ENCODE data around the gene MDFI. TPM values are rescaled to one million over a fixed set of nuclear protein-coding genes. Genes with fewer than 3 reads are reported as not detected.
A peak's percentile ranks its signal among the peaks of the same experiment; 100 is the strongest.

The MDFI gene
- total and polyA plus RNA-seq, 5 donors: 4.9 to 11.9 (median 9.6) TPM

- WGBS: 94% methylated on average over 25 of the region's 25 CpGs
- no peak for DNase-seq
- intact Hi-C loops (cut with DNase I): no loop called here
These were observed 52.5 kb downstream of the MDFI start for GRCh38 chr6:41690541-41691330.

GRCh38 chr6:41691426-41692079 is 53.3 kb downstream of the MDFI start:
- Histone ChIP-seq H3K4me3 (ENCODE audit: low read length) (no peak overlapping the region), H3K27ac (ENCODE audit: low read length) (no peak overlapping the region), H3K4me1 (ENCODE audit: control insufficient read depth, insufficient read depth, low read length) (peaks cover 3% of the 10 kb centered on the region), H3K9me3 (ENCODE audit: control insufficient read depth, low read length) (no peaks in the 10 kb centered on the region), H3K27me3 (ENCODE audit: control insufficient read depth, insufficient read depth) (no peaks in the 10 kb centered on the region)
- ATAC-seq: no peak
- 85% methylated on average over 8 of the region's 8 CpGs for WGBS
- intact Hi-C loops (cut with DNase I): no loop called here
- DNase-seq: peak in 1 of 3 donors; percentile 7

More at GRCh38 chr6:41690541-41691330, 52.5 kb downstream of the MDFI start:
- no peak for ATAC-seq
- Histone ChIP-seq H3K27ac (ENCODE audit: low read length) (no peak overlapping the region), H3K4me1 (ENCODE audit: control insufficient read depth, insufficient read depth, low read length) (peaks cover 3% of the 10 kb centered on the region), H3K4me3 (ENCODE audit: low read length) (no peak overlapping the region), H3K27me3 (ENCODE audit: control insufficient read depth, insufficient read depth) (no peaks in the 10 kb centered on the region), H3K9me3 (ENCODE audit: control insufficient read depth, low read length) (no peaks in the 10 kb centered on the region)

GRCh38 chr6:41692080-41692675 is 53.9 kb downstream of the MDFI start:
- Histone ChIP-seq H3K4me3 (ENCODE audit: low read length) (no peak overlapping the region), H3K4me1 (ENCODE audit: control insufficient read depth, insufficient read depth, low read length) (peaks cover 3% of the 10 kb centered on the region), H3K9me3 (ENCODE audit: control insufficient read depth, low read length) (no peaks in the 10 kb centered on the region), H3K27ac (ENCODE audit: low read length) (no peak overlapping the region), H3K27me3 (ENCODE audit: control insufficient read depth, insufficient read depth) (no peaks in the 10 kb centered on the region)
- DNase-seq: no peak
- ATAC-seq: no peak
- intact Hi-C loops (cut with DNase I): no loop called here

- DNase-seq (no peak), ATAC-seq (no peak)
- H3K27me3 ChIP-seq (ENCODE audit: control insufficient read depth, insufficient read depth): no peaks in the 10 kb centered on the region
- 94% methylated on average over 2 of the region's 2 CpGs for WGBS
- H3K27ac ChIP-seq (ENCODE audit: low read length): no peak overlapping the region
- peaks cover 3% of the 10 kb centered on the region for H3K4me1 ChIP-seq (ENCODE audit: control insufficient read depth, insufficient read depth, low read length)
- intact Hi-C loops (cut with DNase I): no loop called here
- H3K4me3 ChIP-seq (ENCODE audit: low read length): no peak overlapping the region
- no peaks in the 10 kb centered on the region for H3K9me3 ChIP-seq (ENCODE audit: control insufficient read depth, low read length)
These were observed 54.5 kb downstream of the MDFI start for GRCh38 chr6:41692730-41693129.

GRCh38 chr6:41693281-41694240 is 55.3 kb downstream of the MDFI start:
- Histone ChIP-seq H3K27ac (ENCODE audit: low read length) (no peak overlapping the region), H3K4me3 (ENCODE audit: low read length) (no peak overlapping the region), H3K27me3 (ENCODE audit: control insufficient read depth, insufficient read depth) (no peaks in the 10 kb centered on the region), H3K9me3 (ENCODE audit: control insufficient read depth, low read length) (no peaks in the 10 kb centered on the region), H3K4me1 (ENCODE audit: control insufficient read depth, insufficient read depth, low read length) (peaks cover 3% of the 10 kb centered on the region)
- 67% methylated on average over 10 of the region's 10 CpGs for WGBS
- DNase-seq: no peak
- ATAC-seq: peak; percentile 10 to 31
- intact Hi-C loops (cut with DNase I): no loop called here

- Histone ChIP-seq H3K9me3 (ENCODE audit: control insufficient read depth, low read length) (no peaks in the 10 kb centered on the region), H3K4me3 (ENCODE audit: low read length) (no peak overlapping the region), H3K27me3 (ENCODE audit: control insufficient read depth, insufficient read depth) (no peaks in the 10 kb centered on the region), H3K4me1 (ENCODE audit: control insufficient read depth, insufficient read depth, low read length) (peaks cover 6% of the 10 kb centered on the region), H3K27ac (ENCODE audit: low read length) (no peak overlapping the region)
- WGBS: 85% methylated on average over 6 of the region's 6 CpGs
- no peak for ATAC-seq
- intact Hi-C loops (cut with DNase I): no loop called here
- no peak for DNase-seq
These were observed 56.7 kb downstream of the MDFI start for GRCh38 chr6:41694815-41695526.

- ATAC-seq (no peak), DNase-seq (no peak)
- Histone ChIP-seq H3K9me3 (ENCODE audit: control insufficient read depth, low read length) (no peaks in the 10 kb centered on the region), H3K27me3 (ENCODE audit: control insufficient read depth, insufficient read depth) (no peaks in the 10 kb centered on the region), H3K4me1 (ENCODE audit: control insufficient read depth, insufficient read depth, low read length) (peaks cover 8% of the 10 kb centered on the region), H3K27ac (ENCODE audit: low read length) (no peak overlapping the region), H3K4me3 (ENCODE audit: low read length) (no peak overlapping the region)
- intact Hi-C loops (cut with DNase I): no loop called here
- 90% methylated on average over 6 of the region's 6 CpGs for WGBS
These were observed 57.6 kb downstream of the MDFI start for GRCh38 chr6:41695825-41696224.

GRCh38 chr6:41696788-41697187 is 58.5 kb downstream of the MDFI start:
- intact Hi-C loops (cut with DNase I): no loop called here

GRCh38 chr6:41697861-41698781 is 59.9 kb downstream of the MDFI start:
- intact Hi-C loops (cut with DNase I): no loop called here
- ATAC-seq: peak in 1 of 2 donors; percentile 17
- 48% methylated on average over 15 of the region's 15 CpGs for WGBS

More at GRCh38 chr6:41696788-41697187, 58.5 kb downstream of the MDFI start:
- H3K27me3 ChIP-seq (ENCODE audit: control insufficient read depth, insufficient read depth): no peaks in the 10 kb centered on the region
- no peak overlapping the region for H3K27ac ChIP-seq (ENCODE audit: low read length)
- H3K4me1 ChIP-seq (ENCODE audit: control insufficient read depth, insufficient read depth, low read length): peaks cover 11% of the 10 kb centered on the region
- WGBS: 97% methylated on average over 6 of the region's 6 CpGs
- no peak overlapping the region for H3K4me3 ChIP-seq (ENCODE audit: low read length)
- ATAC-seq (no peak), DNase-seq (no peak)
- no peaks in the 10 kb centered on the region for H3K9me3 ChIP-seq (ENCODE audit: control insufficient read depth, low read length)

More at GRCh38 chr6:41697861-41698781, 59.9 kb downstream of the MDFI start:
- H3K4me3 ChIP-seq (ENCODE audit: low read length): no peak overlapping the region
- no peaks in the 10 kb centered on the region for H3K27me3 ChIP-seq (ENCODE audit: control insufficient read depth, insufficient read depth)
- no peaks in the 10 kb centered on the region for H3K9me3 ChIP-seq (ENCODE audit: control insufficient read depth, low read length)
- H3K27ac ChIP-seq (ENCODE audit: low read length): peak overlapping the region; percentile 30
- DNase-seq: no peak
- peaks cover 11% of the 10 kb centered on the region for H3K4me1 ChIP-seq (ENCODE audit: control insufficient read depth, insufficient read depth, low read length)

Data from right cardiac atrium (tissue), 5 donors.